GM19372 (cell line): ENCODE data around the gene PARD6A.

ENCODE experiments used
- ATAC-seq: cut with Tn5 transposase; IDR thresholded peaks from one replicate; pipeline ENCODE4 v1.9.1; 2021; ENCODE audit warnings: mild to moderate bottlenecking, low read depth, moderate library complexity; ENCODE audit not compliant: unreplicated experiment

The PARD6A gene, protein sequence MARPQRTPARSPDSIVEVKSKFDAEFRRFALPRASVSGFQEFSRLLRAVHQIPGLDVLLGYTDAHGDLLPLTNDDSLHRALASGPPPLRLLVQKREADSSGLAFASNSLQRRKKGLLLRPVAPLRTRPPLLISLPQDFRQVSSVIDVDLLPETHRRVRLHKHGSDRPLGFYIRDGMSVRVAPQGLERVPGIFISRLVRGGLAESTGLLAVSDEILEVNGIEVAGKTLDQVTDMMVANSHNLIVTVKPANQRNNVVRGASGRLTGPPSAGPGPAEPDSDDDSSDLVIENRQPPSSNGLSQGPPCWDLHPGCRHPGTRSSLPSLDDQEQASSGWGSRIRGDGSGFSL

DNA sequence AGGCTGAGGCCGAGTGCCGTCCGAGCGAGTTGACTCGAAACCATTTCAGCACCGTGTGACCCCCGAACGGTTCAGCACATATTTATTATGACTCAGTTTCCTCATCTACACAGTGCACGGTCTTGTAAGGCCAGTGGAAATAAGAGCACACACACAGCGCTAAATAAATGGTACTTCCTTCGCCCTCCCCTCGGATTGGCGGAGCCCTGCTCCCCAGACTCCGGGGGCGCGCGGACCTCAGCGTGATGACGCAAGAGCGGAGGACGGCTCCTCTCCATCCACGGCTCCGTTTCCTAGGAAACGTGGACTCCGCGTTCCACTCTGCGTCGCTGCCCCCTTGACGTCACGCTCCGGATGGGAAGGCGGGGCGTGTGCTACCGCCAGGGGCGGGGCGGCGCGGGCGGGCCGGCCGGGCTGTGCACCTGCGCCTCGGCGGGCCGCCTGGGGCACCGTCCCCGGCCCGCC is at the start of gene PARD6A:
Gene PARD6A, plus strand, starts transcription at position 397 of the 465 bp plus-strand sequence. CDS start 79 bp downstream, outside the sequence.
- ATAC-seq: peak; percentile 77

DNA sequence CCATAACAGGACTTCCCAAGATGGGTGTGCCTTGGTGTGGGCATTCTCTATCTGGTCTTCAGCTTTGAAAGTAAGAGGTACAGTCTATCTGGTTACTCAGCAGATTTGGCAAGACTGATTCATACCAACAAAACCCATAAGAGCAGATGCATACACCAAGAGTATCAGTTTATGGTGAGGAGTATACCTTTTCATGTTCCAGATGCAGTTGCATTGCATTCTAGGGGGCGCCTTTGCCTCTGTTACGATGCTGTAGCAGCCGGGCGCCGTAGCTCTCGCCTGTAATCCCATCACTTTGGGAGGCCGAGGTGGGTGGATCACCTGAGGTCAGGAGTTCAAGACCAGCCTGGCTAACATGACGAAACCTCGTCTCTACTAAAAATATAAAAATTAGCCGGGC is 47.0 kb upstream of the PARD6A start:
- no peak for ATAC-seq

DNA sequence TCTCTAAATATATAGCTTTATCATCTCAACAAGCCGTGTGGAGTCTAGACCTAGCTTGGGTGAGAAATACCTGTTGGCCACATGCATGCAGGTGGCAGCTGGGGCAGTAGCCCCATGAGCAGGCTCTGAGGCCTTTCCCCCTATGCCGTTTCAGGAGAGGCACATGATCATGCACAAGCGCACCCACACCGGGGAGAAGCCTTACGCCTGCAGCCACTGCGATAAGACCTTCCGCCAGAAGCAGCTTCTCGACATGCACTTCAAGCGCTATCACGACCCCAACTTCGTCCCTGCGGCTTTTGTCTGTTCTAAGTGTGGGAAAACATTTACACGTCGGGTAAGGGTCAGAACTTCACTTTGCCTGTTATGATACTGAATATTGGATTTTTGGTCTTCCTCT is 32.5 kb upstream of the PARD6A start:
- no peak for ATAC-seq

DNA sequence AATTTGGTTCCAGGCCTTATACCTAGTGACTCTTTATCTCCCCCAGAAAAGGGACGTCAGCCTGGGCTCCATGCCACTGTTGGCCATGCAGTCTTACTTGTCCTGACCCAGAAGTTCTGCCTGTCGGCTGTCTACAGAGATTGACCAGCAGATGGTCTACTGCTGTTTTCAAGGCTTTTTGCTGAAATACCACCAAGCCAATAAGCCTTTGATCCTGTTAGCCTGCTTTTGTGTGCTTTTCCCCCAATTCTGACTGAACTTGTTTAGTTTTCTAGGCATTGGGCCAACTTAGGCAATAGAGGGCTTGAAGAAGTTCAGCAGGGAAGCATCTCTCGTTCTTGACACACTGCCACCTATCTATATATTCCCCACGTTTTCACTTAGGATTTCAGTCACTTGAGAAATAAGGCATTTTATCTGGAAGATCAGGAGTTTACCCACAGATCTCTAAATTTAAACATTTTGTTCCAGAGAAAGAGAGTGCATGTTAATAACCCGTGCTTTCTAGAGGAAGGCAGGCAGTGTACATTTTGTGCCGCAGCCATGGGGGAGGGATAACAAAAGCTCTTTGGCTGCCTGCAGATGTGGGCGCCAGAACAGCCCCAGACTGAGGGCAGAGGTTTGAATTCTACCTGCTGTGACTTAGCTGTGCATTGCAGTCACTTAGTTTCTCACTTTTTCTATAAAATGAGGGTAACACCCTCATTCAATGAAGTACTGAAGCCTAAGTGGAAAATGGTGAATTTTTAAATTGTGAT is 28.2 kb upstream of the PARD6A start:
- ATAC-seq: no peak

DNA sequence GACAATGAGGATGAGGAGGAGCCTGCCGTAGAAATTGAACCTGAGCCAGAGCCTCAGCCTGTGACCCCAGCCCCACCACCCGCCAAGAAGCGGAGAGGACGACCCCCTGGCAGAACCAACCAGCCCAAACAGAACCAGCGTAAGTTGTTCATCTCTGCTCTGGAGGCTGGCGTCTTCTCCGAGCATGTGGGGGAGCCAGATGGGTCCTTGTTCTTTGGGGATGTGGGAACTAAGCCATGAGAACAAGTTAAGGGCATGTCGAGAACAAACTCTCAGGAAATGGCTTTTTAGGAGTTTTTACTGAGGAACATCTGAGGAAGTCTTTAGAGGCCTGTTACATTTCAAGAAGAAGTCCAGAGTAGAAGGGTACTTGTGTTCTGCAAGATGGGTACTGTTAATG is 24.0 kb upstream of the PARD6A start:
- ATAC-seq: no peak

DNA sequence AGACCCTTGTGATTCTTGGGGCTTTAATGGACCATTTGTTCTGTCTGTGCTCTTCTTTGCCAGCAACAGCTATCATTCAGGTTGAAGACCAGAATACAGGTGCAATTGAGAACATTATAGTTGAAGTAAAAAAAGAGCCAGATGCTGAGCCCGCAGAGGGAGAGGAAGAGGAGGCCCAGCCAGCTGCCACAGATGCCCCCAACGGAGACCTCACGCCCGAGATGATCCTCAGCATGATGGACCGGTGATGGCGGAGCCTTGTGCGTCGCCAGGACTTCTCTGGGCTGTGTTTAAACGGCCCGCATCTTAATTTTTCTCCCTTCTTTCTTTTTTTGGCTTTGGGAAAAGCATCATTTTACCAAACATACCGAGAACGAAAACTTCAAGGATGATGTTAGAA is 23.1 kb upstream of the PARD6A start:
- no peak for ATAC-seq

DNA sequence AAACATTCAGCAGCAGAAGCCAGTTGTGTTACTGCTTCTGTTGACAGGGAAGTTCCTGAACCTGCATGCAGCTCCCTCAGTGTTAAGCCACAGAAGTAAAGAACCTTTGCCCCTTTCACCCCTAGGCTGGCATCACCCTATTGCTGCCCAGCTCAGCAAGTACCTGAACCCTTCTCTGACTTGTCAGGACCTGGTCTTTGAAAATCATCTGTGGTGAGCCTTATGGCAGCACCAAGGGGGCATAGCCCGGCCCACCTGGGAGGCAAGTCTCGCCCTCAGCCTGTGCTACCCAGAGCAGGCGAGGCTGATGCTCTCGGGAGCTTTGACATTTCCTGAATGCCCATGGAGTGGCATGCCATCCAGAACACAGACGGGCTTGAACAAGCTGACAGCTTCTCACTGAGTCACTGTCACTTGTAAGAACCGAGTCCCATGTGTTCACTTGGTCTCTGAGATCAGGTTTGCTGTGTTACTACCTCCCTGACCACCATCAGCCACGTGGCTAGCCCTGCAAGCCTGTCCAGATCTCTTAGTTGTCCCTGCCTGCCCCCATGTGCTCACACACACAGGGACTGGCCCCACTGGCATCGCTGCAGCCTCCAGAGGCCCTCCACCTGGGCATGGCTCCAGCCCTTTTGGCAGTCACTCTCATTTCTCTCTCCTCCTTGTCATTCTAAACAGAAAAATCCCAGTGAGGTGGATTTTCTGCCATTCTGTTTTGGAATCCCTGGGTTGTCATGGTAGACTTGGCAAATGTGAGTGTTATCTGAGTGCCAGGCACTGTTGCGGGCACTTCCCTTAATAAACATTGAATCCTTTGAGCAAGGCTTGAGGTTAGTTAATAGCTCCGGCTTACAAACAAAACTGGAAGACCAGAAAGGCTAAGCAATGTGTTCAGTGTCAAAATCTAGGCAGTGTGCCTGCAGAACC is 18.7 kb upstream of the PARD6A start:
- ATAC-seq: no peak

DNA sequence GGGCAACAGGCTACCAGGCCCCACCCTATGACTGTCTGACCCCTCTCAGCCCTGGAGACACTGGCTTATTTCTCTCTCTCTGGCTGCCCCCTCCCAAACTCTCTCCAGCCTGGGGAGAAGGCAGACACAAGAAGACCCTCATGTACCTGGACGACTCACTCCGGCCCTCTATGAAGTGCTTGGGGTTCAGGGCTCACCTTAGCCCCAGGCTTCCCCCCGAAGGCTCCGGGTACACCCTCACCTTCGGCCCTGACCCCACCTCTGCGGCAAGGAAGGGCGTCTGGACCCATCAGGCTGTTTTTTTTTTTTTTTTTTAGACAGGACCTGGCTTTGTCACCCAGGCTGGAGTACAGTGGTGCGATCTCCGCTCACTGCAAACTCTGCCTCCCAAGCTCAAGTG is 16.7 kb upstream of the PARD6A start:
- ATAC-seq: no peak

DNA sequence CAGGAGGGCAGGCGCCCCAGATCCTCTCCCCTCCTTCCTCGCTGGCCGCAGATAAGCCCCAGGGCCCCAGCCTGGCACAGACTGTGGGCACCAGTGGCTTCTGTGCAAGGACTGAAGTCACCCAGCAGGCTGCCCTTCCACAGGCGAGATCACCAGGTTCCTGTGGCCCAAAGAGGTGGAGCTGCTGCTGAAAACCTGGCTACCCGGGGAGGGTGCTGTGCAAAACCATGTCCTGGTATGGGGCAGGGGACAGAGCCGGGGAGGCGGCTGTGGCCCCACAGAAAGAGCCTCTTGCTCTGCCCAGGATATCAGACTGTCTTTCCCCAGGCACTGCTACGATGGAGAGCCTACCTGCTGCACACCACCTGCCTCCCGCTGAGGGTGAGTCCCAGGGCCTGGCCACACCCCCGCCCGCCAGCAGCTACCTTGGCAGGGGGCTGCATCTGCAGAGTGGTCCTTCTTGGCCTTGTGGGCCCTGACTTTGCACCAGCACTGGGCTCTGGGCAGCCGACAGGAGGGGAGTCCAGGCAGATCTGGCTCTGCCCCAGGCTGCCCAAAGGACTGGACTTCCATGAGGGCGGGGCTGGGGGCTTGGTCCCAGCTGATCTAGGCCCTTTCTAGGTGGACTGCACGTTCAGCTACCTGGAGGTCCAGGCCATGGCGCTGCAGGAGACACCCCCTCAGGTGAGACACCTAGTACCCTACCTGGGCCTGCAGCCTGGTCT is 15.2 kb upstream of the PARD6A start:
- ATAC-seq: no peak

DNA sequence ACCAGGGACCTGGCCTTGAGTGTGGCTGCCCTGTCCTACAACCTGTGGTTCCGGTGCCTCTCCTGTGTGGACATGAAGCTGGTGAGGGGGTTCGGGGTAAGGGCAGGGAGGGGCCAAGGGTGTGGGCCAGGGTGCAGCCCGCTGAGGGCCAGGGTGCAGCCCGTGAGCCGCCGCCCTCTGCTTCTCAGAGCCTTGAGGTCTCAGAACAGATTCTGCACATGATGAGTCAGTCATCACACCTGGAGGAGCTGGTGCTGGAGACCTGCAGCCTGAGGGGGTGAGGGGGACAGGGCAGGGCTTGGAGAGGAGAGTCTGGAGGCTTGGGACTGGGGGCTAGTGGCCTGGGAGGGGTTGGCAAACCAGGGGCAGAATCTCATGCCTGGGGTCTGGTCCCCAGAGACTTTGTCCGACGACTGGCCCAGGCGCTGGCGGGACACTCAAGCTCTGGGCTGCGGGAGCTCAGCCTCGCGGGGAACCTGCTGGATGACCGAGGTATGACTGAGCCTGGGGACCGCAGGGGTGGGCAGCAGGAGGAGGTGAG is 13.6 kb upstream of the PARD6A start:
- ATAC-seq: no peak

DNA sequence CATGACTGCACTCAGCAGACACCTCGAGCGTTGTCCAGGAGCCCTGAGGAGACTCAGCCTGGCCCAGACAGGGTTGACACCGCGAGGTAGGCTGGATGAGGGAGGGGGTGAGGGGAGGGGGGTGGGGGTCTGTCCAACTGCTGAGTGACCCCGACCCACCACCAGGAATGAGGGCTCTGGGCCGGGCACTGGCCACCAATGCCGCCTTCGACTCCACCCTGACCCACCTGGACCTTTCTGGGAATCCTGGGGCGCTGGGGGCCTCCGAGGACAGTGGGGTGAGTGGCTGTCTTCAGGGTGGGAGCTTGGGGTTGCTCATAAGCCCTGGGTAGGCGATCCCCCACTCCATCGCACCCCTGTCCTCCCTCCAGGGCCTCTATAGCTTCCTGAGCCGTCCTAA is 13.1 kb upstream of the PARD6A start:
- ATAC-seq: no peak

DNA sequence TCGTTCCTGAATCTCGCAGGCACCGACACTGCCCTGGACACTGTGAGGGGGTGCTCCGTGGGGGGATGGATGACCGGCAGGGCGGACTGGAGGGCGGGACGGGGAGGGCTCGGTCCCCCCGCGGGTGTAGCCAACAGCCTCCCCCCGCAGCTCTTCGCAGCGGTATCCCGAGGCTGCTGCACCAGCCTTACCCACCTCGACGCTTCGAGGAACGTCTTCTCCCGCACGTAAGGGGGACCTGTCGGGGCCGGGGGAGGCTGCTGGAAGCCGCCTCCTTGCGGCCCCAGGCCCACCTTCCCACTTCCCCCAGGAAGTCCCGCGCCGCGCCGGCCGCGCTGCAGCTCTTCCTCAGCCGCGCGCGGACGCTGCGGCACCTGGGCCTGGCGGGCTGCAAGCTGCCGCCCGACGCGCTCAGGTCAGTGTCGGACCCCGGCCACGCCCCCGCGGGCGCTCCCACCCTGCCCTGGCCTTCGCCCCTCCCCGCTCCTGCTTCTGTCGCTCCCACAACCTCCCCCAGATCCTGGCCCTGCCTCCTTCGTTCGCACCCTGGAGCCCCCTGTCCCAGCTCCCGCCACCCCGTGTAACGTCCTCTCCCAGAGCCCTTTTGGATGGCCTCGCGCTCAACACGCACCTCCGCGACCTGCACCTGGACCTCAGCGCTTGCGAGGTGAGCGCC is 12.5 kb upstream of the PARD6A start:
- no peak for ATAC-seq

DNA sequence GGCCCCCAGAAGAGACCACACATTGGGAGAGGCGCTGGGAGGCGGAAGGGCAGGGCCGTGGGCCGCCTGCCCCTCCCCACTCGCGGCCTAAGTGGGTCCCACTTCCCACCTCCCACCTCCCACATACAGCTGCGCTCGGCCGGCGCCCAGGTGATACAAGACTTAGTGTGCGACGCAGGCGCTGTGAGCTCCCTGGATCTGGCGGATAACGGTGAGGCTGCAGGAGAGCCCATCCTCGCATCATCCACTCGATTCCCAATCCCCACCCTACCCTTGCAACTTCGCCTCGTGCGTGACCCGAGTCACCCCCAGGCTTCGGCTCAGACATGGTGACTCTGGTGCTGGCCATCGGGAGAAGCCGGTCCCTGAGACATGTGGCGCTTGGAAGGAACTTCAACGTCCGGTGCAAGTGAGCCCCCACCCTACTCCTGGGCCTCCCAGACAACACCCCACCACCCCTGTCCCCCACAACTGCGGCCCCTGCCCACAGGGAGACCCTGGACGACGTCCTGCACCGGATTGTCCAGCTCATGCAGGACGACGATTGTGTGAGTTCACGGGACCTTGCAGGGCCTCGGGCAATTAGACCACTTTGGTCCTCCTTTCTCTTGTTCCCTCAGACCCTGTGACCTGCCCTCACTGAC is 11.9 kb upstream of the PARD6A start:
- ATAC-seq: no peak

DNA sequence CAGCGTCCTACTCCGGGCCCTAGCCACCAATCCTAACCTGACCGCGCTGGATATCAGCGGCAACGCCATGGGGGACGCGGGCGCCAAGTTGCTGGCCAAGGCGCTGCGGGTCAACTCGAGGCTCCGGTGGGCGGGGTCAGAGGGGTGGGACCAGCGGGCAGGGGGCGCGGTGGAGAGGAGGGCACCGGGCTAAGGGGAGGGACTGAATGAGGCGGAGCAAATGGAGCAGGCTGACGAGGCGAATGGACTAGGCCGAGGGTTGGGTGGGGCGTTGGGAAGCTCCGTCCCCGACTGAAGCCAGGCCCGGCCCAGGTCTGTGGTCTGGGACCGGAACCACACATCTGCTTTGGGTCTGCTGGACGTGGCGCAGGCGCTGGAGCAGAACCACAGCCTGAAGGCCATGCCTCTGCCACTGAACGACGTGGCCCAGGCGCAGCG is 11.2 kb upstream of the PARD6A start:
- ATAC-seq: no peak

DNA sequence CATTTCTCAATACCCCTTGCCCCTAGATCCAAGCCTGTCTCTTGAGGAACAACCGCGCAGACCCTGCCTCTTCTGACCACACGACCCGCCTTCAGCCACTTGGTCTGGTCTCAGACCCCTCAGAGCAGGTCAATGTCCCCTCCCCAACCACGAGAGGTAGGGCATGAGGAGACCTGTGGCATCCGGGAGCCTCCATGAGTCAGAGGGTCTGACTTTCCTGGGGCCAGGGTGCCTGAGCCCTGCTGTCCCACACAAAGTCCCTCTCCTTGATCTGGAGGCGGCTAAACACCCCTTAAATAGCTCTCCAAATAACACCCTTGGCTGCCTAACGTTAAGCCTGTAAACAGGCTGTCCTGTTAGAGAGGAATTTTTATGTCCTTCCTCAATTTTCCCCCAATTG is 10.7 kb upstream of the PARD6A start:
- no peak for ATAC-seq

DNA sequence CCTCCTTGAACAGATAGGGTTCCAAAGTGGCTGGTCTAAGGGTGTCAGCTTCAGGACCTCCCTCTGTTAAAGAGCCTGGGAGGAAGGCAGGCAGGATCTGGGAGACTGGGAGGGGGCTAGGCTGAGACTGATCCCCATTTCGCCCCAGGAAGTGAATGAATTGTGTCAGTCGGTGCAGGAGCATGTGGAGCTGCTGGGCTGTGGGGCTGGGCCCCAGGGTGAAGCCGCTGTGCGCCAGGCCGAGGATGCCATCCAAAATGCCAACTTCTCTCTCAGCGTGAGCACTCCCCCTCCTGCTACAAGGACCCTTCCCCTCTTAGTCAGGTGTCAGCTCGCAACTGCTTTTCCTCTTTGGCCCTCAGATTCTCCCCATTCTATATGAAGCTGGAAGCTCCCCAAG is 9.7 kb upstream of the PARD6A start:
- ATAC-seq: no peak

DNA sequence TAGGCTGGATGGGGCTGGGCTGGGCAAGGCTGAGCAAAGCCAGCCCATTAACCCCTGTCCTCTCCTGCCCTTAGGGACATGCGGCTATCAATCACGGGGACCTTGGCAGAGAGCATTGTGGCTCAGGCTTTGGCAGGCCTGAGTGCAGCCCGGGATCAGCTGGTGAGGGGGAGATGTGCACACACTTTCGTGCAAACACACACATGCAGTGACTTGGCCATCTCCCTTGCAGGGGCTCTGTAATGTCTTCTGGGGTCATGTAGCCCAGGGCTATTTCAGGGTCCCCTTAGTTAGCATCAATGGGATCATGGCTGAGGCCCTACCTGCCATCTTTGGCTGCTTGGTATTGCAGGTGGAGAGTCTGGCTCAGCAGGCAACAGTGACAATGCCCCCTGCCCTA is 8.9 kb upstream of the PARD6A start:
- ATAC-seq: no peak

DNA sequence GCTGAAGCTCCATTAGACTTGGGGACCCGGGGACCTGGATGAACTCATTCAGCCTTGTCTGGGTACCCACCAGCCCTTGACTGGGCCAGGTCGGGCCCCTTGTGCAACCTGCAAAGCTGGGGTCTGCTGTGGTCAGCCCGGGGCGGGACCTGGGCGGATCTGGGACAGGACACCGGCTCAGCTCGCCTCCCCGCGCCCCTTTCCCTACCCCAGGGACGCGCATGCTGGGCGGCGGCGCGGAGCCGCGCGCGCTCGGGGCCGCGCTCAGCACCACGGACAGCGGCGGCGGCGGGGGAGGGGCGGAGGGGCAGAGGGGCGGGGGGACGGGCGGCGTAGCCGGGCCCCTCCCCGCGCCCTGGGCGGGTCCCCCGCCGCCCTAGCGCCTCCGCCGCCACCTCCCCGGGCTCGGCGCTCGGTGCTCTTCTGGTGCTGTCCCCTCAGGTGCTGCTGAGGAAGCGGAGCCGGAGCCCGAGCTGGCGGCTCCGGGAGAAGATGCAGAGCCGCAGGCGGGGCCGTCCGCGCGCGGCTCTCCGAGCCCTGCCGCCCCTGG is 8.1 kb upstream of the PARD6A start:
- ATAC-seq: no peak
